Loucy (cell line): ENCODE results near the gene APIP.

Experiments used
- H2AFZ ChIP-seq: fragments of 200-600 bp; sonication (generic); 2 replicates; pipeline ENCODE4 v1.6.0; 2016; ENCODE audit warnings: antibody characterized with exemption, mild to moderate bottlenecking, low read length, moderate library complexity
- H3F3A ChIP-seq: fragments of 200-600 bp; 2 replicates; pipeline ENCODE4 v1.6.0; 2016; ENCODE audit warnings: antibody characterized with exemption, low read depth, mild to moderate bottlenecking
- H3K27me3 ChIP-seq: fragments of 200-600 bp; sonication (generic); 2 replicates; pipeline ENCODE4 v1.6.1; 2014; ENCODE audit warnings: low read length, mild to moderate bottlenecking; ENCODE audit not compliant: insufficient read depth, poor library complexity, severe bottlenecking
- H3K36me3 ChIP-seq: fragments of 200-600 bp; sonication (generic); 2 replicates; pipeline ENCODE4 v1.6.1; 2016; ENCODE audit warnings: low read length; ENCODE audit not compliant: insufficient read depth
- H3K4me1 ChIP-seq: fragments of 200-600 bp; sonication (generic); 2 replicates; pipeline ENCODE4 v1.5.1; 2014; ENCODE audit warnings: low read length, mild to moderate bottlenecking; ENCODE audit not compliant: insufficient read depth, poor library complexity, severe bottlenecking
- H3K4me2 ChIP-seq: fragments of 200-600 bp; sonication (generic); 2 replicates; pipeline ENCODE4 v1.6.0; 2014; ENCODE audit warnings: antibody characterized with exemption, low read length, low read depth, mild to moderate bottlenecking; ENCODE audit not compliant: poor library complexity, severe bottlenecking
- H3K4me3 ChIP-seq: fragments of 200-600 bp; sonication (generic); 2 replicates; pipeline ENCODE4 v1.5.1; 2014; ENCODE audit warnings: low read length, mild to moderate bottlenecking, mixed read lengths; ENCODE audit not compliant: poor library complexity, severe bottlenecking
- H3K79me2 ChIP-seq: fragments of 200-600 bp; sonication (generic); 2 replicates; pipeline ENCODE4 v1.6.1; 2014; ENCODE audit warnings: low read length; ENCODE audit not compliant: insufficient read depth
- H3K9ac ChIP-seq: fragments of 200-600 bp; sonication (generic); 2 replicates; pipeline ENCODE4 v1.6.0; 2014; ENCODE audit warnings: mild to moderate bottlenecking, low read depth, low read length, moderate library complexity; ENCODE audit not compliant: poor library complexity, severe bottlenecking
- H3K9me2 ChIP-seq: fragments of 200-600 bp; sonication (generic); replicated peaks from 2 replicates; pipeline ENCODE4 v1.6.1; 2016; ENCODE audit warnings: low read depth, low read length, mixed read lengths
- H3K9me3 ChIP-seq: fragments of 200-600 bp; sonication (generic); 2 replicates; pipeline ENCODE4 v1.6.1; 2014; ENCODE audit warnings: mild to moderate bottlenecking, antibody characterized with exemption, low read length, low read depth; ENCODE audit not compliant: insufficient read depth
- H4K20me1 ChIP-seq: fragments of 200-600 bp; sonication (generic); 2 replicates; pipeline ENCODE4 v1.6.0; 2014; ENCODE audit warnings: antibody characterized with exemption, low read length, mild to moderate bottlenecking; ENCODE audit not compliant: insufficient read depth, poor library complexity, severe bottlenecking
- CTCF ChIP-seq: fragments of 200-600 bp; sonication (generic); conservative IDR thresholded peaks from 2 replicates; pipeline ENCODE4 v1.5.1; 2014; ENCODE audit warnings: mild to moderate bottlenecking, antibody characterized with exemption, low read length
- EZH2phosphoT487 ChIP-seq: fragments of 200-600 bp; IDR thresholded peaks from 2 replicates; pipeline ENCODE4 v1.6.1; 2018; ENCODE audit warnings: antibody characterized with exemption, mild to moderate bottlenecking, moderate library complexity, borderline replicate concordance

The APIP gene

GRCh38 chr11:34840736-34841386 is 75.3 kb downstream of the APIP start:
- no peak overlapping the region for H2AFZ ChIP-seq
- no peaks in the 10 kb centered on the region for H3K79me2 ChIP-seq
- no peaks in the 10 kb centered on the region for H3K9me2 ChIP-seq
- no peaks in the 10 kb centered on the region for H3F3A ChIP-seq
- H3K9ac ChIP-seq, result no peak overlapping the region
- no peak overlapping the region for H3K4me3 ChIP-seq
- H3K9me3 ChIP-seq, result no peaks in the 10 kb centered on the region
- H3K27me3 ChIP-seq, result no peaks in the 10 kb centered on the region
- peaks cover 6% of the 10 kb centered on the region for H3K4me1 ChIP-seq
- TF ChIP-seq CTCF (peak; percentile 82), EZH2phosphoT487 (no peak)
- H4K20me1 ChIP-seq, result no peaks in the 10 kb centered on the region
- H3K4me2 ChIP-seq, result no peak overlapping the region
- H3K36me3 ChIP-seq, result no peaks in the 10 kb centered on the region

GRCh38 chr11:34839969-34840368 is 76.2 kb downstream of the APIP start:
- Histone ChIP-seq H3K9ac (no peak overlapping the region), H3K36me3 (no peaks in the 10 kb centered on the region), H3K4me2 (no peak overlapping the region), H3K4me3 (no peak overlapping the region), H3K27me3 (no peaks in the 10 kb centered on the region), H3F3A (no peaks in the 10 kb centered on the region), H3K79me2 (no peaks in the 10 kb centered on the region), H2AFZ (no peak overlapping the region), H4K20me1 (no peaks in the 10 kb centered on the region), H3K4me1 (peaks cover 6% of the 10 kb centered on the region), H3K9me3 (no peaks in the 10 kb centered on the region), H3K9me2 (no peaks in the 10 kb centered on the region)
- TF ChIP-seq EZH2phosphoT487, result no peak
- TF ChIP-seq CTCF, result no peak

GRCh38 chr11:34836958-34837856 is 79.0 kb downstream of the APIP start:
- TF ChIP-seq EZH2phosphoT487, result no peak
- TF ChIP-seq CTCF, result peak; percentile 70
- Histone ChIP-seq H3K4me1 (peaks cover 6% of the 10 kb centered on the region), H2AFZ (peak overlapping the region; percentile 84), H3K9ac (peak overlapping the region; percentile 32), H3K4me3 (peak overlapping the region; percentile 34), H3K9me2 (no peaks in the 10 kb centered on the region), H3K79me2 (no peaks in the 10 kb centered on the region), H4K20me1 (no peaks in the 10 kb centered on the region), H3F3A (no peaks in the 10 kb centered on the region), H3K36me3 (no peaks in the 10 kb centered on the region), H3K4me2 (no peak overlapping the region), H3K9me3 (no peaks in the 10 kb centered on the region), H3K27me3 (no peaks in the 10 kb centered on the region)
